ENCODE data around the gene SLC38A3.
"Not testable (repeated sequence)": the region's sequence is repeated elsewhere in the genome, so short reads cannot be mapped to it uniquely, and the experiment has no call there.

The SLC38A3 gene

GRCh38 chr3:50211930-50212329 lies 6.9 kb downstream of the SLC38A3 start:
- DNase-seq = no peak

- no peak for DNase-seq
Measured at GRCh38 chr3:50212502-50212901, 7.4 kb downstream of the SLC38A3 start.

- DNase-seq = no peak
Measured at GRCh38 chr3:50212971-50213370, 7.9 kb downstream of the SLC38A3 start.

- no peak for DNase-seq
Measured at GRCh38 chr3:50213373-50213772, 8.3 kb downstream of the SLC38A3 start.

GRCh38 chr3:50214824-50215223 lies 9.8 kb downstream of the SLC38A3 start:
- DNase-seq = no peak

- DNase-seq = no peak
Measured at GRCh38 chr3:50215529-50215928, 10.5 kb downstream of the SLC38A3 start.

- no peak for DNase-seq
Measured at GRCh38 chr3:50217681-50218080, 12.6 kb downstream of the SLC38A3 start.

GRCh38 chr3:50218448-50218847 lies 13.4 kb downstream of the SLC38A3 start:
- DNase-seq = no peak

- no peak for DNase-seq
Measured at GRCh38 chr3:50219285-50219684, 14.2 kb downstream of the SLC38A3 start.

GRCh38 chr3:50220109-50220508 lies 15.0 kb downstream of the SLC38A3 start:
- DNase-seq = no peak

GRCh38 chr3:50221051-50221410 lies 16.0 kb downstream of the SLC38A3 start:
- no peak for DNase-seq

GRCh38 chr3:50221411-50222168 lies 16.5 kb downstream of the SLC38A3 start:
- no peak for DNase-seq

- no peak for DNase-seq
Measured at GRCh38 chr3:50222169-50222528, 17.1 kb downstream of the SLC38A3 start.

- no peak for DNase-seq
Measured at GRCh38 chr3:50224639-50225038, 19.6 kb downstream of the SLC38A3 start.

GRCh38 chr3:50226888-50227389 lies 21.9 kb downstream of the SLC38A3 start:
- DNase-seq = peak; percentile 27

GRCh38 chr3:50227390-50228183 lies 22.5 kb downstream of the SLC38A3 start:
- peak; percentile 86 for DNase-seq

- DNase-seq = not testable (repeated sequence)
Measured at GRCh38 chr3:50228184-50228763, 23.2 kb downstream of the SLC38A3 start.

- DNase-seq = no peak
Measured at GRCh38 chr3:50229490-50229889, 24.4 kb downstream of the SLC38A3 start.

GRCh38 chr3:50230104-50230793 lies 25.2 kb downstream of the SLC38A3 start:
- DNase-seq = no peak

- no peak for DNase-seq
Measured at GRCh38 chr3:50230794-50231125, 25.7 kb downstream of the SLC38A3 start.

GRCh38 chr3:50231581-50231980 lies 26.5 kb downstream of the SLC38A3 start:
- no peak for DNase-seq

GRCh38 chr3:50232303-50232702 lies 27.2 kb downstream of the SLC38A3 start:
- DNase-seq = no peak

- DNase-seq = no peak
Measured at GRCh38 chr3:50233176-50233575, 28.1 kb downstream of the SLC38A3 start.

Data from NCI-H1105 treated with DMSO at 0.1 percent for 48 hours (cell line).